Measurements from ENCODE around the gene ZDHHC24. TPM values are rescaled to one million over a fixed set of nuclear protein-coding genes. Genes with fewer than 3 reads are reported as not detected.
"Not testable (repeated sequence)": the region's sequence is repeated elsewhere in the genome, so short reads cannot be mapped to it uniquely, and the experiment has no call there.

Gene ZDHHC24
- total RNA-seq, 1 experiment from 2014 or later: 10.5 TPM

GRCh38 chr11:66589996-66590675 lies 44.3 kb upstream of the ZDHHC24 start:
- Histone ChIP-seq H4K20me1 (ENCODE audit: insufficient read depth) (no peaks in the 10 kb centered on the region), H3K36me3 (ENCODE audit: control insufficient read depth in 1 of 2, insufficient read depth in 2 of 2, low read length in 2 of 2) (no peaks in the 10 kb centered on the region), H2AFZ (ENCODE audit: low read depth, low read length, poor library complexity, severe bottlenecking) (no peak overlapping the region), H3K9me3 (ENCODE audit: control insufficient read depth in 1 of 2, insufficient read depth in 1 of 2, low read depth in 1 of 2, low read length in 2 of 2) (peaks cover 0 to 3% of the 10 kb centered on the region in 2 experiments; a peak in 1 of 4 replicates), H3K27me3 (ENCODE audit: insufficient read depth, low read length) (no peaks in the 10 kb centered on the region), H3K79me2 (ENCODE audit: insufficient read depth, low read length) (peaks cover 12% of the 10 kb centered on the region; the same call in 1 of the 2 replicates), H3K9me2 (ENCODE audit: insufficient read depth) (no peaks in the 10 kb centered on the region), H3K9ac (ENCODE audit: low read length) (no peak overlapping the region), H3K4me3 (replicated peaks in 1 of 2; ENCODE audit: low read depth in 1 of 2, low read length in 2 of 2) (no peak overlapping the region), H3K4me1 (ENCODE audit: control insufficient read depth in 1 of 2, insufficient read depth in 2 of 2, low read length in 2 of 2) (peaks cover 4 to 20% of the 10 kb centered on the region in 2 experiments), H3K4me2 (ENCODE audit: low read length) (no peak overlapping the region), H3K27ac (ENCODE audit: low read depth, low read length) (no peak overlapping the region)
- POLR2A ChIA-PET: no interaction called here
- intact Hi-C loops (cut with micrococcal nuclease): no loop called here
- DNase-seq (ENCODE audit: low read depth, low spot score) (no peak), ATAC-seq (no peak)
- no peak for TF ChIP-seq FOSL1 (IDR thresholded peaks at IDR 0.05; ENCODE audit: low read depth)
- no peak for TF ChIP-seq ZFX (IDR thresholded peaks at IDR 0.05)
- no peak for TF ChIP-seq MAX (IDR thresholded peaks at IDR 0.05)
- no peak for TF ChIP-seq CEBPB (IDR thresholded peaks at IDR 0.05; ENCODE audit: low read depth)
- no peak for TF ChIP-seq SP1 (IDR thresholded peaks at IDR 0.05; ENCODE audit: low read depth)
- no peak for TF ChIP-seq SRF (IDR thresholded peaks at IDR 0.05; ENCODE audit: low read depth)
- TF ChIP-seq ZBTB33 (IDR thresholded peaks at IDR 0.05; ENCODE audit: extremely low read depth, insufficient replicate concordance, low read length): no peak
- no peak for TF ChIP-seq ATF3 (IDR thresholded peaks at IDR 0.05)
- TF ChIP-seq EZH2phosphoT487 (IDR thresholded peaks at IDR 0.05; ENCODE audit: borderline replicate concordance): no peak
- no peak for TF ChIP-seq ZNF274 (IDR thresholded peaks at IDR 0.05; ENCODE audit: low read depth, low read length)
- TF ChIP-seq YY1 (IDR thresholded peaks at IDR 0.05; ENCODE audit: extremely low read depth, insufficient replicate concordance, low read depth, low read length): no peak
- no peak for TF ChIP-seq TCF7L2 (IDR thresholded peaks at IDR 0.05; ENCODE audit: borderline replicate concordance, extremely low read depth, insufficient read depth, insufficient read length)
- no peak for TF ChIP-seq RAD21 (IDR thresholded peaks at IDR 0.05; ENCODE audit: low read depth)
- no peak for TF ChIP-seq ELF1 (IDR thresholded peaks at IDR 0.05; ENCODE audit: borderline replicate concordance, low read depth)
- no TSS peak for BruUV-seq (replicated peaks)
- CTCF ChIA-PET: no interaction called here
- RAD21 ChIA-PET (ENCODE audit: low non-redundant PET in 1 of 2, low total read pairs in 2 of 2, uncharacterized antibody in 2 of 2, unreplicated experiment in 2 of 2): no interaction called here

GRCh38 chr11:66589315-66589714 lies 43.5 kb upstream of the ZDHHC24 start:
- DNase-seq (ENCODE audit: low read depth, low spot score); H3K9ac ChIP-seq (ENCODE audit: low read length); CTCF ChIA-PET; H3K9me2 ChIP-seq (ENCODE audit: insufficient read depth); BruUV-seq (replicated peaks); H2AFZ ChIP-seq (ENCODE audit: low read depth, low read length, poor library complexity, severe bottlenecking); H3K27me3 ChIP-seq (ENCODE audit: insufficient read depth, low read length); H3K9me3 ChIP-seq (ENCODE audit: control insufficient read depth in 1 of 2, insufficient read depth in 1 of 2, low read depth in 1 of 2, low read length in 2 of 2); H3K79me2 ChIP-seq (ENCODE audit: insufficient read depth, low read length); intact Hi-C loops (cut with micrococcal nuclease); POLR2A ChIA-PET; H3K27ac ChIP-seq (ENCODE audit: low read depth, low read length); H4K20me1 ChIP-seq (ENCODE audit: insufficient read depth); ATAC-seq; H3K4me2 ChIP-seq (ENCODE audit: low read length); RAD21 ChIA-PET (ENCODE audit: low non-redundant PET in 1 of 2, low total read pairs in 2 of 2, uncharacterized antibody in 2 of 2, unreplicated experiment in 2 of 2); H3K4me3 ChIP-seq (replicated peaks in 1 of 2; ENCODE audit: low read depth in 1 of 2, low read length in 2 of 2); H3K36me3 ChIP-seq (ENCODE audit: control insufficient read depth in 1 of 2, insufficient read depth in 2 of 2, low read length in 2 of 2): not testable (repeated sequence)
- H3K4me1 ChIP-seq (ENCODE audit: control insufficient read depth in 1 of 2, insufficient read depth in 2 of 2, low read length in 2 of 2): peaks cover 4 to 20% of the 10 kb centered on the region in 2 experiments

Measured in HCT116 (cell line).